Fibroblast of lung (primary cell): ENCODE measurements around the gene STEAP1B. TPM values are rescaled to one million over a fixed set of nuclear protein-coding genes. Genes with fewer than 3 reads are reported as not detected.

Experiments
- DNase-seq, 2 donors: peaks; one replicate each; pipeline versions ENCODE4 v3.0.0 to v3.0.0-alpha.2; 2010; ENCODE audit warnings: low read depth in 2 of 2
- H2AFZ ChIP-seq: 2 replicates; pipeline ENCODE4 v1.5.1; 2012; ENCODE audit warnings: low read length, control low read depth, inconsistent platforms
- H3K27ac ChIP-seq: 2 replicates; pipeline ENCODE4 v1.5.1; 2011; ENCODE audit warnings: low read length, control low read depth; ENCODE audit not compliant: insufficient read depth
- H3K27me3 ChIP-seq: 2 replicates; pipeline ENCODE4 v1.5.1; 2011; ENCODE audit warnings: mild to moderate bottlenecking, low read length; ENCODE audit not compliant: control insufficient read depth, insufficient read depth
- H3K36me3 ChIP-seq: 2 replicates; pipeline ENCODE4 v1.5.1; 2011; ENCODE audit warnings: low read length; ENCODE audit not compliant: control insufficient read depth, insufficient read depth
- H3K4me1 ChIP-seq: 2 replicates; pipeline ENCODE4 v1.5.1; 2011; ENCODE audit warnings: low read length; ENCODE audit not compliant: control insufficient read depth, insufficient read depth; ENCODE audit errors: extremely low read depth
- H3K4me2 ChIP-seq: 2 replicates; pipeline ENCODE4 v1.5.1; 2011; ENCODE audit warnings: low read length, control low read depth; ENCODE audit not compliant: insufficient read depth; ENCODE audit errors: extremely low read depth
- H3K4me3 ChIP-seq, 4 experiments: fragments of 200-600 bp in 1 of 4; sonication (generic) in 1 of 4; replicated peaks in 1 of 4; 2 replicates each; pipeline ENCODE4 v1.5.1; 2011 to 2016; ENCODE audit warnings: low read length in 4 of 4, low read depth in 3 of 4, mild to moderate bottlenecking in 3 of 4, control low read depth in 2 of 4, inconsistent platforms in 1 of 4, mixed read lengths in 1 of 4; ENCODE audit not compliant: insufficient read depth in 1 of 4; ENCODE audit errors: control extremely low read depth in 1 of 4
- H3K79me2 ChIP-seq: 2 replicates; pipeline ENCODE4 v1.5.1; 2012; ENCODE audit warnings: mild to moderate bottlenecking, low read length, inconsistent platforms; ENCODE audit not compliant: control insufficient read depth, insufficient read depth
- H3K9ac ChIP-seq: 2 replicates; pipeline ENCODE4 v1.5.1; 2011; ENCODE audit warnings: mild to moderate bottlenecking, low read length, control low read depth; ENCODE audit not compliant: insufficient read depth
- H3K9me3 ChIP-seq: 2 replicates; pipeline ENCODE4 v1.5.1; 2012; ENCODE audit warnings: low read depth, low read length; ENCODE audit not compliant: control insufficient read depth, insufficient read depth
- H4K20me1 ChIP-seq: 2 replicates; pipeline ENCODE4 v1.5.1; 2011; ENCODE audit warnings: low read length; ENCODE audit not compliant: control insufficient read depth, insufficient read depth; ENCODE audit errors: extremely low read depth
- CTCF ChIP-seq, 2 donors: IDR thresholded peaks in 1 of 2; conservative IDR thresholded peaks in 1 of 2; 1 replicate in 1 of 2; 2 replicates in 1 of 2; pipeline ENCODE4 v1.5.1; 2011 to 2012; ENCODE audit warnings: low read length in 2 of 2, control low read depth in 1 of 2, inconsistent platforms in 1 of 2, low read depth in 1 of 2, mild to moderate bottlenecking in 1 of 2
- EZH2 ChIP-seq: IDR thresholded peaks from 2 replicates; pipeline ENCODE4 v1.5.1; 2012; ENCODE audit warnings: low read length, control low read depth, mild to moderate bottlenecking; ENCODE audit errors: missing control alignments
- polyA plus RNA-seq, 2 donors: library from polyadenylated mRNA; depleted of rRNA in 1 of 2; stranded (reverse) in 1 of 2; unstranded in 1 of 2; fragments of >200 nt; gene quantifications; 2 replicates each; pipeline ENCODE4 v1.2.1, GENCODE V29; 2011 to 2012; ENCODE audit warnings: missing spikeins in 1 of 2
- total RNA-seq: library from RNA; depleted of rRNA; stranded (reverse); fragments of >200 nt; gene quantifications from 2 replicates; pipeline ENCODE4 v1.2.1, GENCODE V29; 2014

The STEAP1B gene
- total and polyA plus RNA-seq, 2 donors (not counting 1 experiment from before 2014, with no cell fraction given), result 11.4 to 14.7 TPM

GRCh38 chr7:22432203-22432718, 67.7 kb downstream of the STEAP1B start:
- DNase-seq, result no peak
- Histone ChIP-seq H3K4me2 (no peak overlapping the region), H3K79me2 (no peaks in the 10 kb centered on the region), H4K20me1 (no peaks in the 10 kb centered on the region), H3K9me3 (no peaks in the 10 kb centered on the region), H3K9ac (no peak overlapping the region), H2AFZ (no peak overlapping the region), H3K36me3 (no peaks in the 10 kb centered on the region), H3K27ac (no peak overlapping the region), H3K4me3 (no peak overlapping the region), H3K27me3 (no peaks in the 10 kb centered on the region), H3K4me1 (no peaks in the 10 kb centered on the region)
- TF ChIP-seq EZH2 (no peak), CTCF (conservative IDR thresholded peaks at IDR 0.05 in 1 of 2, IDR thresholded peaks at IDR 0.05 in 1 of 2; ENCODE audit: low read depth in 1 of 2, low read length in 2 of 2) (no peak)

- Histone ChIP-seq H3K9ac (no peak overlapping the region), H3K9me3 (no peaks in the 10 kb centered on the region), H3K27me3 (no peaks in the 10 kb centered on the region), H3K4me1 (no peaks in the 10 kb centered on the region), H3K27ac (no peak overlapping the region), H2AFZ (no peak overlapping the region), H3K4me2 (no peak overlapping the region), H3K36me3 (no peaks in the 10 kb centered on the region), H3K4me3 (no peak overlapping the region), H4K20me1 (no peaks in the 10 kb centered on the region), H3K79me2 (no peaks in the 10 kb centered on the region)
- DNase-seq, result peak; percentile 9 to 77
- TF ChIP-seq CTCF (conservative IDR thresholded peaks at IDR 0.05 in 1 of 2, IDR thresholded peaks at IDR 0.05 in 1 of 2; ENCODE audit: low read depth in 1 of 2, low read length in 2 of 2) (no peak), EZH2 (no peak)
These were observed 69.5 kb downstream of the STEAP1B start for GRCh38 chr7:22430457-22430856.

- TF ChIP-seq EZH2 (no peak), CTCF (conservative IDR thresholded peaks at IDR 0.05 in 1 of 2, IDR thresholded peaks at IDR 0.05 in 1 of 2; ENCODE audit: low read depth in 1 of 2, low read length in 2 of 2) (no peak)
- Histone ChIP-seq H3K27me3 (no peaks in the 10 kb centered on the region), H3K9me3 (no peaks in the 10 kb centered on the region), H3K36me3 (no peaks in the 10 kb centered on the region), H4K20me1 (no peaks in the 10 kb centered on the region), H3K4me1 (no peaks in the 10 kb centered on the region), H2AFZ (no peak overlapping the region), H3K9ac (no peak overlapping the region), H3K27ac (no peak overlapping the region), H3K79me2 (no peaks in the 10 kb centered on the region), H3K4me3 (no peak overlapping the region), H3K4me2 (no peak overlapping the region)
- peak in 1 of 2 donors; percentile 7 for DNase-seq
These were observed 70.6 kb downstream of the STEAP1B start for GRCh38 chr7:22429386-22429785.
